AG04450 (cell line): ENCODE measurements around the gene PLAGL2. TPM values are rescaled to one million over a fixed set of nuclear protein-coding genes. Genes with fewer than 3 reads are reported as not detected.

ENCODE experiments used
- CTCF ChIA-PET: fragments of 300-600, 350-600 bp; formaldehyde crosslinking; extraction: SDS; loops from one replicate; lab custom pipeline; 2022; ENCODE audit warnings: antibody characterized with exemption, inconsistent platforms; lab: Charles Lee
- POLR2A ChIA-PET: fragments of 350-600 bp; formaldehyde crosslinking; extraction: SDS; loops from one replicate; lab custom pipeline; 2021; ENCODE audit warnings: antibody characterized with exemption, inconsistent platforms; lab: Yijun Ruan, JAX
- DNase-seq: peaks from one replicate; pipeline ENCODE4 v3.0.0-alpha.2; 2011; ENCODE audit warnings: low read depth, low spot score
- H3K27ac ChIP-seq: one replicate; pipeline ENCODE4 v1.5.1; 2012; ENCODE audit warnings: low read depth, low read length, control low read depth
- H3K27me3 ChIP-seq: one replicate; pipeline ENCODE4 v1.6.0; 2012; ENCODE audit warnings: low read length; ENCODE audit not compliant: control insufficient read depth, insufficient read depth
- H3K4me3 ChIP-seq: 2 replicates; pipeline ENCODE4 v1.5.1; 2011; ENCODE audit warnings: mild to moderate bottlenecking, low read depth, low read length, control low read depth
- H3K9me3 ChIP-seq: 2 replicates; pipeline ENCODE4 v1.5.1; 2012; ENCODE audit warnings: low read length; ENCODE audit not compliant: control insufficient read depth, insufficient read depth
- CTCF ChIP-seq: IDR thresholded peaks from 2 replicates; pipeline ENCODE4 v1.5.1; 2011; ENCODE audit warnings: low read depth, low read length, control low read depth, inconsistent platforms
- polyA plus RNA-seq: library from polyadenylated mRNA; depleted of rRNA; stranded (reverse); fragments of >200 nt; gene quantifications from 2 replicates; pipeline ENCODE4 v1.2.3, GENCODE V29; 2011

PLAGL2 gene
- polyA plus RNA-seq, 1 experiment = 5.9 TPM

GRCh38 chr20:32158943-32159660 is 48.4 kb downstream of the PLAGL2 start:
- CTCF ChIA-PET = interaction anchor here (0.6 kb wide), 1 partner anchor 298 kb away, joined by 4 read pairs; no protein-coding TSS in a partner anchor
- Histone ChIP-seq H3K27me3 (no peaks in the 10 kb centered on the region), H3K4me3 (no peak overlapping the region), H3K9me3 (no peaks in the 10 kb centered on the region), H3K27ac (no peak overlapping the region)
- DNase-seq = no peak
- no peak for TF ChIP-seq CTCF
- POLR2A ChIA-PET = no interaction called here

GRCh38 chr20:32158351-32158750 is 49.2 kb downstream of the PLAGL2 start:
- ChIA-PET CTCF (interaction anchor here (0.6 kb wide), 1 partner anchor 299 kb away, joined by 4 read pairs; no protein-coding TSS in a partner anchor), POLR2A (no interaction called here)
- H3K4me3 ChIP-seq = no peak overlapping the region
- H3K27ac ChIP-seq = no peak overlapping the region
- no peak for TF ChIP-seq CTCF
- no peak for DNase-seq
- no peaks in the 10 kb centered on the region for H3K9me3 ChIP-seq
- no peaks in the 10 kb centered on the region for H3K27me3 ChIP-seq

DNA sequence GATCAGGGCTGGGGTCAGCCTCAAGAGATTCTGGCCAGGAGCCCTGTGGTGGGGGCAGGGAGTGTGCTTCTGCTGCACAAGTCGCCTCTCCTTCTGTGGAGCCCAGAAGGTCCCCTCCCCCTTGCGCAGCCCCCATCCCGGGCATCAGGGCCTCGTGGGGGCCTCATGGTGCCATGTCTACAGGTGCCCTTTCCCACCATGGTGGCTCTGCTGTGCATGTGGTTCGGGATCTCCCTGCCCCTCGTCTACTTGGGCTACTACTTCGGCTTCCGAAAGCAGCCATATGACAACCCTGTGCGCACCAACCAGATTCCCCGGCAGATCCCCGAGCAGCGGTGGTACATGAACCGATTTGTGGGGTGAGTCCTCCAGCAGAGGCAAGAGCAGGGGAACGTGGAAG is 49.9 kb downstream of the PLAGL2 start:
- POLR2A ChIA-PET = no interaction called here
- no peaks in the 10 kb centered on the region for H3K9me3 ChIP-seq
- CTCF ChIA-PET = no interaction called here
- H3K27ac ChIP-seq = no peak overlapping the region
- H3K27me3 ChIP-seq = no peaks in the 10 kb centered on the region
- DNase-seq = no peak
- TF ChIP-seq CTCF = no peak
- H3K4me3 ChIP-seq = no peak overlapping the region

- no peak overlapping the region for H3K4me3 ChIP-seq
- no peaks in the 10 kb centered on the region for H3K9me3 ChIP-seq
- TF ChIP-seq CTCF = peak; percentile 46
- no peaks in the 10 kb centered on the region for H3K27me3 ChIP-seq
- ChIA-PET POLR2A (interaction anchor here (0.5 kb wide), 1 partner anchor 389 kb away, joined by 3 read pairs; no protein-coding TSS in a partner anchor), CTCF (no interaction called here)
- peak overlapping the region; percentile 43 for H3K27ac ChIP-seq
- peak; percentile 29 for DNase-seq
Observed at GRCh38 chr20:32155017-32155981, 52.2 kb downstream of the PLAGL2 start.
